DOHH2 (cell line): Measurements from ENCODE around the gene SNX2.

Experiments used
- EZH2phosphoT487 ChIP-seq: fragments of 200-600 bp; sonication (generic); IDR thresholded peaks from 2 replicates; pipeline ENCODE4 v1.6.1; 2017; ENCODE audit warnings: borderline replicate concordance, mild to moderate bottlenecking, antibody characterized with exemption, low read length, moderate library complexity, mixed read lengths
- TF ChIP-seq, protein P1 (sequence below): fragments of 200-600 bp; sonication (generic); IDR thresholded peaks from one replicate; pipeline ENCODE4 v1.5.1; 2014; ENCODE audit warnings: antibody characterized with exemption, mild to moderate bottlenecking, low read depth, low read length; ENCODE audit not compliant: poor library complexity, severe bottlenecking

DNA sequence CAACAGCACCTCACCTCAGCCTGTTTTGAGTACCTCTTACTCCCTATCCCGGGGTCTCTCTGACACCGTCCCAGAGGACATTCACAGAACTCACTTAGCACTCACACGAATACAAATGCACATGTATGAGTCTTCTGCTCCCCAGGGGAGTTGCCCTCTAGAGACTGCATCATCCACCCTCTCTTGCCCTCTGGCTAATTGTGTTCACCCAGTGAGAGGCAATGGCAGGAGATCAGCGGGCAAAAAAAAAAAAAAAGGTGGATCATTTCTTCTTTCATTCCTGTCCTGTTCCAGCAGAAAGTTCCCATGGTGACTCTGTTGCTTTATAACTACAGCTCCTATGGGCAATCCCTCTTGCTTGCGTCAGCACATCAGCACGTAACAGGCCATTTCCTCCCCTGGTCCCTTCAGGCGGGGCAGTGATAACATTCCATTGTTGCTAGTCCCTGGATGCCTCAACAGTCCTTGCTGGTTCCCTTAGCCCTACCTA, 23.5 kb upstream of the SNX2 start:
- TF ChIP-seq, protein P1, sequence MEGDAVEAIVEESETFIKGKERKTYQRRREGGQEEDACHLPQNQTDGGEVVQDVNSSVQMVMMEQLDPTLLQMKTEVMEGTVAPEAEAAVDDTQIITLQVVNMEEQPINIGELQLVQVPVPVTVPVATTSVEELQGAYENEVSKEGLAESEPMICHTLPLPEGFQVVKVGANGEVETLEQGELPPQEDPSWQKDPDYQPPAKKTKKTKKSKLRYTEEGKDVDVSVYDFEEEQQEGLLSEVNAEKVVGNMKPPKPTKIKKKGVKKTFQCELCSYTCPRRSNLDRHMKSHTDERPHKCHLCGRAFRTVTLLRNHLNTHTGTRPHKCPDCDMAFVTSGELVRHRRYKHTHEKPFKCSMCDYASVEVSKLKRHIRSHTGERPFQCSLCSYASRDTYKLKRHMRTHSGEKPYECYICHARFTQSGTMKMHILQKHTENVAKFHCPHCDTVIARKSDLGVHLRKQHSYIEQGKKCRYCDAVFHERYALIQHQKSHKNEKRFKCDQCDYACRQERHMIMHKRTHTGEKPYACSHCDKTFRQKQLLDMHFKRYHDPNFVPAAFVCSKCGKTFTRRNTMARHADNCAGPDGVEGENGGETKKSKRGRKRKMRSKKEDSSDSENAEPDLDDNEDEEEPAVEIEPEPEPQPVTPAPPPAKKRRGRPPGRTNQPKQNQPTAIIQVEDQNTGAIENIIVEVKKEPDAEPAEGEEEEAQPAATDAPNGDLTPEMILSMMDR: no peak
- TF ChIP-seq EZH2phosphoT487: no peak
